OCI-LY1 (cell line): ENCODE data around the gene PHF2.

Experiments
- CTCF ChIP-seq: fragments of 200-600 bp; sonication (generic), shearing (Covaris generic); IDR thresholded peaks from 2 replicates; pipeline ENCODE4 v1.5.1; 2017; ENCODE audit warnings: mild to moderate bottlenecking, antibody characterized with exemption, low read length, moderate library complexity, mixed read lengths
- EZH2 ChIP-seq: fragments of 200-600 bp; sonication (generic), shearing (Covaris generic); IDR thresholded peaks from 2 replicates; pipeline ENCODE4 v1.8.0; 2017; ENCODE audit warnings: borderline replicate concordance, mixed run types, mild to moderate bottlenecking, antibody characterized with exemption, low read length, moderate library complexity, mixed read lengths

- TF ChIP-seq CTCF = no peak
- TF ChIP-seq EZH2 = no peak
These were observed 85.2 kb downstream of the PHF2 start for GRCh38 chr9:93661591-93661990.
